H1 (cell line): Measurements from ENCODE around the gene ZNF280C.

Experiments
- ASH2L ChIP-seq: fragments of 200-600, 300-600 bp; sonication (generic); IDR thresholded peaks from one replicate; pipeline ENCODE4 v1.7.1; 2017; ENCODE audit warnings: low read length
- ATF2 ChIP-seq: IDR thresholded peaks from 2 replicates; pipeline ENCODE4 v1.6.1; 2012; ENCODE audit warnings: low read length, inconsistent platforms
- ATF3 ChIP-seq: IDR thresholded peaks from 2 replicates; pipeline ENCODE4 v1.6.1; 2011; ENCODE audit warnings: low read depth, mild to moderate bottlenecking, low read length; ENCODE audit not compliant: insufficient read depth
- CTCF ChIP-seq, 3 experiments: IDR thresholded peaks; 1 replicate in 2 of 3; 2 replicates in 1 of 3; pipeline versions ENCODE4 v1.5.1 to v1.6.1; 2011; ENCODE audit warnings: low read length in 3 of 3, mild to moderate bottlenecking in 3 of 3, inconsistent platforms in 2 of 3, low read depth in 1 of 3, moderate library complexity in 1 of 3; ENCODE audit not compliant: insufficient read depth in 1 of 3; ENCODE audit errors: control extremely low read depth in 1 of 3
- MAX ChIP-seq: IDR thresholded peaks from 2 replicates; pipeline ENCODE4 v1.6.1; 2012; ENCODE audit warnings: inconsistent platforms
- POLR2A ChIP-seq, 2 experiments: IDR thresholded peaks; 1 replicate in 1 of 2; 2 replicates in 1 of 2; pipeline ENCODE4 v1.6.1; 2011; ENCODE audit warnings: low read depth in 2 of 2, low read length in 2 of 2, mild to moderate bottlenecking in 2 of 2; ENCODE audit errors: control extremely low read depth in 1 of 2
- POLR2AphosphoS5 ChIP-seq: IDR thresholded peaks from 2 replicates; pipeline ENCODE4 v1.6.1; 2011; ENCODE audit warnings: low read depth, low read length
- POU5F1 ChIP-seq: IDR thresholded peaks from 2 replicates; pipeline ENCODE4 v1.6.1; 2011; ENCODE audit warnings: low read depth, mild to moderate bottlenecking, low read length, moderate library complexity
- RNF2 ChIP-seq: fragments of 200-900, 300-1000 bp; sonication (generic); IDR thresholded peaks from 2 replicates; pipeline ENCODE4 v1.7.1; 2016; ENCODE audit warnings: borderline replicate concordance, low read depth, mild to moderate bottlenecking, antibody characterized with exemption, low read length; ENCODE audit not compliant: poor library complexity, severe bottlenecking; ENCODE audit errors: missing control alignments
- TAF1 ChIP-seq: IDR thresholded peaks from 2 replicates; pipeline ENCODE4 v1.6.1; 2011; ENCODE audit warnings: mild to moderate bottlenecking, low read depth, low read length
- YY1 ChIP-seq: IDR thresholded peaks from 2 replicates; pipeline ENCODE4 v1.6.1; 2011; ENCODE audit warnings: low read depth, mild to moderate bottlenecking, low read length

GRCh38 chrX:130173190-130173895 lies 95.4 kb downstream of the ZNF280C start:
- TF ChIP-seq ATF2 (no peak), CTCF (IDR thresholded peaks at IDR 0.05; ENCODE audit: control extremely low read depth in 1 of 3, insufficient read depth in 1 of 3, low read depth in 1 of 3, low read length in 3 of 3) (no peak), MAX (no peak), RNF2 (no peak), YY1 (no peak), POU5F1 (no peak), POLR2A (IDR thresholded peaks at IDR 0.05; ENCODE audit: control extremely low read depth in 1 of 2, low read depth in 2 of 2, low read length in 2 of 2) (no peak), ATF3 (no peak), POLR2AphosphoS5 (no peak), ASH2L (no peak), TAF1 (no peak)
